Adrenal gland (tissue), 5 donors: ENCODE measurements around the gene IL1R2.

Experiments
- POLR2A ChIP-seq, 2 donors: fragments of 450-650 bp; IDR thresholded peaks; one replicate each; pipeline ENCODE4 v1.6.1; 2017; ENCODE audit warnings: antibody characterized with exemption in 2 of 2, mild to moderate bottlenecking in 2 of 2, moderate library complexity in 1 of 2
- TF ChIP-seq, protein P1 (sequence below), 6 experiments: fragments of 450-650 bp in 4 of 6; fragments of 200-600 bp in 2 of 6; sonication (generic) in 1 of 6; IDR thresholded peaks; 1 replicate in 5 of 6; 2 replicates in 1 of 6; pipeline versions ENCODE4 v1.5.1 to v1.8.0; 2016 to 2021; ENCODE audit warnings: antibody characterized with exemption in 6 of 6, mild to moderate bottlenecking in 2 of 6, moderate library complexity in 1 of 6
- donor health status: DM: no; HTN: no; CAD: no.

DNA sequence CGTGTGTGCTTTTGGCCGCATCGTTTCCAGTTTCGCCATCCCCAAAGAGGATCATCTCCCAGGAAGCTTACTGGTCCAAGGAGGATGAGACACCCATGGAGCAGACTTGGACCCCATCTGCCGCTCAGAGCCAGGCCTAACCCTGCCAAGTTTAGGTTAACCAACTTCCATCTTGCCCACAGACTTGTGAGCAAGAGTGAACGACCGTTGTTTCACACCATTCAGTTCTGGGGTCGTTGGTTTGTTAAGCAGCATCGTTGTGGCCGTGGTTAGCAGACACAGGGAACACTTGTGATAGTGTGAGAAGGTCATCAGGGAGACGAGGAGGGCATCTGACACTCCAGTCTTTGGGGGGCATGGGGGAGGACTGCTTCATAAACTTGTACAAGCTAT is 15.1 kb downstream of the IL1R2 start:
- TF ChIP-seq, protein P1, sequence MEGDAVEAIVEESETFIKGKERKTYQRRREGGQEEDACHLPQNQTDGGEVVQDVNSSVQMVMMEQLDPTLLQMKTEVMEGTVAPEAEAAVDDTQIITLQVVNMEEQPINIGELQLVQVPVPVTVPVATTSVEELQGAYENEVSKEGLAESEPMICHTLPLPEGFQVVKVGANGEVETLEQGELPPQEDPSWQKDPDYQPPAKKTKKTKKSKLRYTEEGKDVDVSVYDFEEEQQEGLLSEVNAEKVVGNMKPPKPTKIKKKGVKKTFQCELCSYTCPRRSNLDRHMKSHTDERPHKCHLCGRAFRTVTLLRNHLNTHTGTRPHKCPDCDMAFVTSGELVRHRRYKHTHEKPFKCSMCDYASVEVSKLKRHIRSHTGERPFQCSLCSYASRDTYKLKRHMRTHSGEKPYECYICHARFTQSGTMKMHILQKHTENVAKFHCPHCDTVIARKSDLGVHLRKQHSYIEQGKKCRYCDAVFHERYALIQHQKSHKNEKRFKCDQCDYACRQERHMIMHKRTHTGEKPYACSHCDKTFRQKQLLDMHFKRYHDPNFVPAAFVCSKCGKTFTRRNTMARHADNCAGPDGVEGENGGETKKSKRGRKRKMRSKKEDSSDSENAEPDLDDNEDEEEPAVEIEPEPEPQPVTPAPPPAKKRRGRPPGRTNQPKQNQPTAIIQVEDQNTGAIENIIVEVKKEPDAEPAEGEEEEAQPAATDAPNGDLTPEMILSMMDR (IDR thresholded peaks at IDR 0.05): no peak
- no peak for TF ChIP-seq POLR2A (IDR thresholded peaks at IDR 0.05)
